Hindlimb muscle (tissue), 1 donor: ENCODE measurements around the gene RDH12. TPM values are rescaled to one million over a fixed set of nuclear protein-coding genes. Genes with fewer than 3 reads are reported as not detected.
"Not testable (repeated sequence)": the region's sequence is repeated elsewhere in the genome, so short reads cannot be mapped to it uniquely, and the experiment has no call there.

Source experiments
- DNase-seq: peaks from one replicate; pipeline ENCODE4 v3.0.0-alpha.2; 2013
- polyA plus RNA-seq: library from polyadenylated mRNA; unstranded; fragments of 120-200 nt; gene quantifications from one replicate; pipeline ENCODE4 v1.2.1, GENCODE V29; 2013; ENCODE audit not compliant: insufficient read length

The RDH12 gene
- polyA plus RNA-seq, 1 donor: 1.2 TPM

- no peak for DNase-seq
Measured at GRCh38 chr14:67705211-67705610, 3.5 kb downstream of the RDH12 start.

GRCh38 chr14:67709346-67709745 lies 7.7 kb downstream of the RDH12 start:
- not testable (repeated sequence) for DNase-seq

DNA sequence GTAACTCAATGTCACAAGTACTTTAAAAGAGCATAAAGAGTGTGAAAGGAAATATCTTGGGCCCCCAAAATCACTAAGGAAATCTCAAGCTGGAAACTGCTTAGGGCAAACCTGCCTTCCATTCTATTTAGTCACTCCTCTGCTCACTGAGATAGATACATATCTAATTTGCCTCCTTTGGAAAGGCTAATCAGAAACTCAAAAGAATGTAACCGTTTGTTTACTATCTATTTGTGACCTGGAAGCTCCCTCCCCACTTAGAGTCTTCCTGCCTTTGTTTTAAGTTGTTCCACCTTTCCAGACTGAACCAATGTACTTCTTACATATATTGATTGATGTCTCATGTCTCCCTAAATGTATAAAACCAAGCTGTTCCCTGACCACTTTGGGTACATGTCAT lies 8.1 kb downstream of the RDH12 start:
- not testable (repeated sequence) for DNase-seq

GRCh38 chr14:67710209-67710608 lies 8.5 kb downstream of the RDH12 start:
- DNase-seq: no peak

DNA sequence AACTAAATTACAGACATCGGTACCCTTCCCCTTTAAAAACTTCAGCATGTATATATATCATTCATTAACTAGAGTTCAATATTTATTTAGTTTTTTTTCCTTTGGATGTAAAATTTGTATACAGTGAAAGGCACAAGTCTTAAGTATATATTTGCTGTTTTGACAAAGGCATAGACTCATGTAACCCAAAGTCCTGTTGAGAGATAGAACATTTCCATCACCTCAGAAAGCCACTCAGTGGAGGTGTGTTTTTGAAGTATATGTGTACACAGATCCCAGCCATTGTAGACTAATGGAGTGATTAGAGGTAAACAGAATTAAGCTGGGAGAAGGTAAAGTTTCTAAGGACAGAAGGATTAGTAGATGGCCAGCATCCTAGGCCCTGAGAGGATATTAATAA lies 15.4 kb downstream of the RDH12 start:
- no peak for DNase-seq

DNA sequence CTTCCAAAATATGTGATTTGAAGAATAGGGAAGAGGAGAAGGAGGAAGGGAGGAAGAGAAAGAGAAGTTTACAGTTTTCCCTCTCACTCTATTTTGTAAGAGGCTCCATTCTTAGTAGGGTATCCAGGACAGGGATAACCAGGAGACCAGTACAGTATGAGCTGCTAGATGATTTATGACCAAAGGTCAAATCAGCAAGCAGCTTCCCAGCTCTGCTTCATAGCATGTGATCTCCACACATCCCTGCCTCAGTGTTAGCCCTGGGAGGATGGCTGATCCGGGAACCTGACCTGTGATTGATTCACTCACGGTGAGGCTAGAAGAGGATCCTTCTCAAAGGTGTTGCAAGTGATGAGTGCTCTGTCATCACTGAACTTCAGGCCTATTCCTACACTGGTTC lies 16.6 kb downstream of the RDH12 start:
- no peak for DNase-seq

DNA sequence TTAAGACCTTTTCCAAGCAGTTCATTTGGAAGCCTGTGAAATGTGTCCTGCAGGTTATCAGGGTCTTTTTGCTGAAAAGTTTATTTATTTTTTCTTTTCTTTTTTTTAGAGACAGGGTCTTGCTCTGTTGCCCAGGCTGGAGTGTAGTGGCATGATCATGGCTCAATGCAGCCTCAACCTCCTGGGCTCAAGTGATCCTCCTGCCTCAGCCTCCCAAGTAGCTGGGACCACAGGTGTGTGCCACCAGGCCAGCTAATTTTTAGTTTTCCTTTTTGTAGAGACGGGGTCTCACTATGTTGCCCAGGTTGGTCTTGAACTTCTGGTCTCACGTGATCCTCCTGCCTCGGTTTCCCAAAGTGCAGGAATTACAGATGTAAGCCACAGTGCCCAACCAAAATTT lies 17.7 kb downstream of the RDH12 start:
- not testable (repeated sequence) for DNase-seq

DNA sequence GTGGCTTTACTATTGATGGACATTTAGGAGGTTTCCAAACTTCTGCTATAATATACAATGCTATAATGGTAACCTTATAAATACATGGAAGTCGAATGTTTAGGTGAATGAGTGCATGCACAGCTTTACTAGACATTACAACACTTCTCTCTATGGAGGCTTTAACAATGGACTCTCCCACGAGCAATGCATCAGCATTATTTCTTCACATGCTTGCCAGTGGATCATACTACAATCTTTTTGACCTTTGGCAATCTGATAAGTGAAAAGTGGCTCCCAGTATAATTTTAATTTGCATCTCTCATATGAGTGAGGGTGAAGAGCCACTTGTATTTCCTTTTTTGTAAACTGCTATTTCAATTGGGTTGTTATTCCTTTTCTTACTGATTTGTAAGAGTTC lies 18.2 kb downstream of the RDH12 start:
- DNase-seq: no peak

- DNase-seq: no peak
Measured at GRCh38 chr14:67721875-67722274, 20.2 kb downstream of the RDH12 start.

DNA sequence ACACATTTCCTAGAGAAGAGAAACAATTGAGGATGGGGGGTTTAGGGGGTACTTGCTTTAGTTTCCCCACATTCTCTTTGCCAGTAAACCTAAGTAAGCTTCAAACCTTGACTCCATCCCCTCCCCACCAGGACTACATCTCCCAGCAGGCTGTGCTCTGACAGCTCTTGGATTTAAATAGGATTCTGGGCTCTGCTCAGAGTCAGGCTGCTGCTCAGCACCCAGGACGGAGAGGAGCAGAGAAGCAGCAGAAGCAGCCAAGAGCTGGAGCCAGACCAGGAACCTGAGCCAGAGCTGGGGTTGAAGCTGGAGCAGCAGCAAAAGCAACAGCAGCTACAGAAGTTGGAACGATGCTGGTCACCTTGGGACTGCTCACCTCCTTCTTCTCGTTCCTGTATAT lies 20.6 kb downstream of the RDH12 start:
- peak; percentile 71 for DNase-seq

DNA sequence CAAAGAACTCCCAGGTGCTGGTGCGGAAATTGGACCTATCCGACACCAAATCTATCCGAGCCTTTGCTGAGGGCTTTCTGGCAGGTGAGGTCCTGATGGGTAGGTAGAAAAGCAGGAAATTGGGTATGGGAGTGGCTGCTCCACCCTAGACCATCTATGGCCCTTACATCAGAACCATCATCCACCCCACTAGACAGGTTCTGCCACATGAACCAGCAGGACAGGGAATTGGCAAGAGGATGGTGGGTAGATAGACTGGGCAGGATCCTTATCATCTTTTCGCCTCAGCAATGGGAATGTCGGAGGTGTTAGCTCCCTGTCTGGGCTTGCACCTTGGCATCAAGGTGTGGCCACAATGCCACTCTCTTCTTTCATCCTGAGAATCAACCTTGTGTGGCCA lies 23.5 kb downstream of the RDH12 start:
- DNase-seq: no peak

GRCh38 chr14:67727361-67727760 lies 25.7 kb downstream of the RDH12 start:
- no peak for DNase-seq

- DNase-seq: no peak
Measured at GRCh38 chr14:67728258-67728657, 26.6 kb downstream of the RDH12 start.

- DNase-seq: no peak
Measured at GRCh38 chr14:67729072-67729885, 27.6 kb downstream of the RDH12 start.

DNA sequence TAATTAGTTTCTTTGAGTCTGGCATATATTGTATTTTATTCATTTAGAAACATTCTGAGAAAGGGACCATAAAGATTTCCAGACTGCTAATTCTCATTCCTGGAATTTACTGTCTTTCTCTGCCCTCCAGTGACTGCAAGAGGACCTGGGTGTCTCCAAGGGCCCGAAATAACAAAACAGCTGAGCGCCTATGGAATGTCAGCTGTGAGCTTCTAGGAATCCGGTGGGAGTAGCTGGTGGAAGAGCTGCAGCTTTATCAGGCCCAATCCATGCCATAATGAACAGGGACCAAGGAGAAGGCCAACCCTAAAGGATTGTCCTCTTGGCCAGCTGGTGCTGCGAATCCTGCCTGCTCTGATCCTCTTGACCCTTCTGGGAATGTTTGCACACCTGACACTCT lies 31.9 kb downstream of the RDH12 start:
- no peak for DNase-seq

- no peak for DNase-seq
Measured at GRCh38 chr14:67734675-67735074, 33.0 kb downstream of the RDH12 start.

DNA sequence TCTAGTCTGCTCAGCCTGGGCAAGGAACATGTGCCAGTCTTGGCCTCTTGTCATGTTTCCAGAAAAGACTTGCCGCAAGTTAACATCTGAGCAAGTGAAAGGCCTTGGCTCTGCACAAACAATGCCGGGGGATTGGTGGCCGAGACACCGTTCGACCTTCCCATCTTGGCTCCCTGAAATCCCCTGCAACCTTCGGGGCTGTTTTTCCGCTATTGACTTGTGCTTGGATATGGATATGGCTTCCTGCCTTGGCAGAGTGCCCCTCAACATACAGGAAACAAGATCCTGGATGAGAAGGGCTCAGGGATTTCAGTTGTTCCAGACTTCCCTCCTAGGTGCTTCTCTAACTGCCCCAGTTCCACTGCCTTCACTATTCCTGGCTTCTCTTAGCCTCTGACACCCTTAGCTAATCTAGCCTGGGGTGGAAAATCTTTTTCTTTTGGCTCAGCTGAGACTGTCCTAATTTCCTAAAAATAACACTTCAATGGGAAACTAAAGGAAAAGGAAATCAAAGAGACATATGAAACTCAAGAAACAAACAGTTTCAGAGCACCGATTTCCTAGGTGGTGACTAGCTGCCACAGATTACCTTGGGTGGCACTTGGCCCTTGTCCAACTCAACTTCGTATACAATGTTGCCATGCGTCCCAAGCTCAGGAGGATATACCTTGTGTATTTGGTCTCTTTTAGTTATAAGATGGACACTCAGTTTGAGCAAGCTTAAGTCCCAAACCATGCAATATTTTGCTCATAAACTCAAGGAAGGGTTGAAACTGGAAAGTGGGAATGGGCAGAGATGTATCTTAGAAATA lies 33.9 kb downstream of the RDH12 start:
- DNase-seq: no peak

- no peak for DNase-seq
Measured at GRCh38 chr14:67736771-67737170, 35.1 kb downstream of the RDH12 start.

GRCh38 chr14:67738740-67739504 lies 37.2 kb downstream of the RDH12 start:
- DNase-seq: no peak

GRCh38 chr14:67744046-67744445 lies 42.4 kb downstream of the RDH12 start:
- no peak for DNase-seq

GRCh38 chr14:67746927-67747326 lies 45.2 kb downstream of the RDH12 start:
- no peak for DNase-seq

GRCh38 chr14:67748312-67748711 lies 46.6 kb downstream of the RDH12 start:
- DNase-seq: no peak
